SK-N-SH (cell line): ENCODE data around the gene IGF2BP2. TPM values are rescaled to one million over a fixed set of nuclear protein-coding genes. Genes with fewer than 3 reads are reported as not detected.

Experiments used
- CTCF ChIA-PET: fragments of 300-600, 350-600 bp; formaldehyde crosslinking; extraction: SDS; loops from one replicate; lab custom pipeline; 2021; lab: Yijun Ruan, JAX
- POLR2A ChIA-PET: fragments of 350-600 bp; sonication (Branson Sonifier 250); formaldehyde crosslinking; extraction: SDS; loops from one replicate; lab custom pipeline; 2020; ENCODE audit warnings: antibody characterized with exemption, inconsistent platforms; lab: Yijun Ruan, JAX
- DNase-seq: peaks from one replicate; pipeline ENCODE4 v3.0.0; 2012
- H2AFZ ChIP-seq: fragments of 200-600 bp; sonication (generic); 2 replicates; pipeline ENCODE4 v1.8.1; 2016; ENCODE audit warnings: antibody characterized with exemption, mild to moderate bottlenecking, low read depth
- H3F3A ChIP-seq: fragments of 200-600 bp; sonication (generic); replicated peaks from 2 replicates; pipeline ENCODE3; 2016; ENCODE audit warnings: antibody characterized with exemption, mild to moderate bottlenecking; ENCODE audit not compliant: insufficient read depth
- H3K27ac ChIP-seq, 2 experiments: fragments of 200-500 bp in 1 of 2; fragments of 200-600 bp in 1 of 2; sonication (Bioruptor generic) in 1 of 2; sonication (generic), shearing (Covaris generic) in 1 of 2; 2 replicates each; pipeline versions ENCODE4 v1.5.1 to v1.6.1; 2014 to 2016; ENCODE audit warnings: low read depth in 2 of 2, inconsistent platforms in 1 of 2, low read length in 1 of 2, mild to moderate bottlenecking in 1 of 2, mixed read lengths in 1 of 2
- H3K27me3 ChIP-seq: fragments of 200-600 bp; sonication (generic), shearing (Covaris generic); 2 replicates; pipeline ENCODE4 v1.6.1; 2016; ENCODE audit warnings: mixed run types; ENCODE audit not compliant: insufficient read depth
- H3K36me3 ChIP-seq, 2 experiments: fragments of 200-500 bp in 1 of 2; fragments of 200-600 bp in 1 of 2; sonication (Bioruptor generic) in 1 of 2; sonication (generic) in 1 of 2; replicated peaks in 1 of 2; 2 replicates each; pipeline versions ENCODE3 to v1.5.1; 2014 to 2016; ENCODE audit warnings: low read length in 1 of 2, mild to moderate bottlenecking in 1 of 2; ENCODE audit not compliant: insufficient read depth in 2 of 2, control insufficient read depth in 1 of 2
- H3K4me1 ChIP-seq, 2 experiments: fragments of 200-500 bp in 1 of 2; fragments of 200-600 bp in 1 of 2; sonication (Bioruptor generic) in 1 of 2; sonication (generic), shearing (Covaris generic) in 1 of 2; 2 replicates each; pipeline versions ENCODE4 v1.5.1 to v1.6.1; 2014 to 2016; ENCODE audit warnings: low read depth in 1 of 2, low read length in 1 of 2, mixed run types in 1 of 2; ENCODE audit not compliant: insufficient read depth in 2 of 2, control insufficient read depth in 1 of 2
- H3K4me2 ChIP-seq: fragments of 200-600 bp; sonication (generic), shearing (Covaris generic); 2 replicates; pipeline ENCODE4 v1.6.1; 2017; ENCODE audit warnings: mixed run types
- H3K4me3 ChIP-seq, 2 experiments: fragments of 200-500 bp in 1 of 2; fragments of 200-600 bp in 1 of 2; sonication (Bioruptor generic) in 1 of 2; sonication (generic), shearing (Covaris generic) in 1 of 2; 2 replicates each; pipeline versions ENCODE4 v1.5.1 to v1.8.1; 2014 to 2016; ENCODE audit warnings: low read depth in 2 of 2, inconsistent platforms in 1 of 2, low read length in 1 of 2, mild to moderate bottlenecking in 1 of 2, mixed read lengths in 1 of 2, moderate library complexity in 1 of 2
- H3K79me2 ChIP-seq: fragments of 200-600 bp; sonication (generic); 2 replicates; pipeline ENCODE4 v1.8.1; 2017; ENCODE audit warnings: mild to moderate bottlenecking; ENCODE audit not compliant: insufficient read depth
- H3K9ac ChIP-seq: fragments of 200-600 bp; sonication (generic); 2 replicates; pipeline ENCODE4 v1.6.1; 2017; ENCODE audit warnings: mixed run types
- H3K9me2 ChIP-seq: fragments of 200-600 bp; sonication (generic); 2 replicates; pipeline ENCODE4 v1.6.1; 2017; ENCODE audit warnings: mixed run types
- H3K9me3 ChIP-seq: fragments of 200-600 bp; sonication (generic); 2 replicates; pipeline ENCODE4 v1.6.1; 2017; ENCODE audit warnings: mixed run types, mild to moderate bottlenecking, moderate library complexity
- H4K20me1 ChIP-seq: fragments of 200-600 bp; sonication (generic); 2 replicates; pipeline ENCODE4 v1.6.1; 2017; ENCODE audit warnings: mild to moderate bottlenecking, mixed run types; ENCODE audit not compliant: insufficient read depth
- CTCF ChIP-seq: fragments of 200-600 bp; sonication (generic); IDR thresholded peaks from 2 replicates; pipeline ENCODE4 v1.6.1; 2017; ENCODE audit warnings: antibody characterized with exemption, mild to moderate bottlenecking, moderate library complexity
- ELF1 ChIP-seq: IDR thresholded peaks from 2 replicates; pipeline ENCODE4 v1.4.0; 2012
- EP300 ChIP-seq, 2 experiments: IDR thresholded peaks; 2 replicates each; pipeline versions ENCODE4 v1.4.0 to v1.6.1; 2012; ENCODE audit warnings: borderline replicate concordance in 1 of 2, low read depth in 1 of 2, low read length in 1 of 2
- FOSL2 ChIP-seq: IDR thresholded peaks from 2 replicates; pipeline ENCODE4 v1.4.0; 2012; ENCODE audit warnings: low read depth, mild to moderate bottlenecking, moderate library complexity, borderline replicate concordance
- FOXJ3 ChIP-seq: sonication (generic); formaldehyde crosslinking; IDR thresholded peaks from 2 replicates; pipeline ENCODE4 v1.5.1; 2020; ENCODE audit warnings: mild to moderate bottlenecking, missing genetic modification reagents
- FOXM1 ChIP-seq: IDR thresholded peaks from 2 replicates; pipeline ENCODE4 v1.4.0; 2012; ENCODE audit warnings: low read depth, mild to moderate bottlenecking
- JUND ChIP-seq: IDR thresholded peaks from 2 replicates; pipeline ENCODE4 v1.4.0; 2012
- MAX ChIP-seq: IDR thresholded peaks from 2 replicates; pipeline ENCODE4 v1.4.0; 2012; ENCODE audit warnings: low read depth
- MEF2A ChIP-seq: IDR thresholded peaks from 2 replicates; pipeline ENCODE4 v1.4.0; 2012; ENCODE audit warnings: low read depth, borderline replicate concordance
- MXI1 ChIP-seq: IDR thresholded peaks from 2 replicates; pipeline ENCODE4 v1.6.1; 2012; ENCODE audit warnings: mild to moderate bottlenecking, low read depth, low read length, improper control_type of control experiment
- NFIC ChIP-seq: IDR thresholded peaks from 2 replicates; pipeline ENCODE4 v1.4.0; 2012; ENCODE audit warnings: borderline replicate concordance
- NRF1 ChIP-seq: IDR thresholded peaks from 2 replicates; pipeline ENCODE4 v1.6.1; 2012; ENCODE audit warnings: low read depth, mild to moderate bottlenecking, low read length
- RAD21 ChIP-seq: IDR thresholded peaks from 2 replicates; pipeline ENCODE4 v1.6.1; 2012; ENCODE audit warnings: mild to moderate bottlenecking, low read length
- REST ChIP-seq: IDR thresholded peaks from 2 replicates; pipeline ENCODE4 v1.6.1; 2012; ENCODE audit warnings: mild to moderate bottlenecking, low read depth, low read length, moderate library complexity
- RFX5 ChIP-seq: IDR thresholded peaks from 2 replicates; pipeline ENCODE4 v1.6.1; 2012; ENCODE audit warnings: mild to moderate bottlenecking, improper control_type of control experiment, low read length
- RXRA ChIP-seq: IDR thresholded peaks from 2 replicates; pipeline ENCODE4 v1.4.0; 2012; ENCODE audit warnings: low read depth, mild to moderate bottlenecking, borderline replicate concordance
- SIN3A ChIP-seq: IDR thresholded peaks from 2 replicates; pipeline ENCODE4 v1.6.1; 2012; ENCODE audit warnings: low read depth, mild to moderate bottlenecking, low read length, moderate library complexity, borderline replicate concordance
- TCF12 ChIP-seq: IDR thresholded peaks from 2 replicates; pipeline ENCODE4 v1.4.0; 2012
- TEAD4 ChIP-seq: IDR thresholded peaks from 2 replicates; pipeline ENCODE4 v1.4.0; 2012; ENCODE audit warnings: mild to moderate bottlenecking, borderline replicate concordance; ENCODE audit not compliant: insufficient read depth
- YY1 ChIP-seq: IDR thresholded peaks from 2 replicates; pipeline ENCODE4 v1.4.0; 2012; ENCODE audit warnings: low read depth, mild to moderate bottlenecking
- WGBS: methylation state at CpG from one replicate; pipeline ENCODE4 v1.1.6; 2017; ENCODE audit warnings: low lambda C conversion rate; 5-methylcytosine and 5-hydroxymethylcytosine counted together
- polyA plus RNA-seq, 3 experiments: library from polyadenylated mRNA; depleted of rRNA; stranded (reverse); fragments of >200 nt; gene quantifications; 2 replicates each; pipeline ENCODE4 v1.2.3, GENCODE V29; 2012

Gene IGF2BP2
- polyA plus RNA-seq, 1 of the 3 experiments (the other 2 are of a cell fraction) = 5.4 TPM

- Histone ChIP-seq H3F3A (peaks cover 16% of the 10 kb centered on the region), H3K4me3 (no peak overlapping the region), H2AFZ (no peak overlapping the region), H3K27me3 (no peaks in the 10 kb centered on the region), H3K9me3 (no peaks in the 10 kb centered on the region), H3K36me3 (peaks cover 0 to 4% of the 10 kb centered on the region in 2 experiments), H3K79me2 (peaks cover 97% of the 10 kb centered on the region), H3K9ac (no peak overlapping the region), H3K4me1 (peaks cover 0 to 40% of the 10 kb centered on the region in 2 experiments; a peak in 2 of 4 replicates), H3K27ac (peak overlapping the region in 1 of 2 experiments; percentile 99; a peak in 2 of 4 replicates), H3K4me2 (0 out of 2 replicates have a peak overlapping the region, but pooled peaks have one; percentile 27), H3K9me2 (no peaks in the 10 kb centered on the region), H4K20me1 (peaks cover 37% of the 10 kb centered on the region)
- no peak for TF ChIP-seq FOSL2
- no peak for TF ChIP-seq FOXM1
- TF ChIP-seq SIN3A = no peak
- TF ChIP-seq YY1 = no peak
- no peak for TF ChIP-seq FOXJ3
- 75% methylated on average over 5 of the region's 5 CpGs for WGBS
- no peak for DNase-seq
- ChIA-PET CTCF (interaction anchor here (0.9 to 1.6 kb wide), 4 partner anchors 19 to 78 kb away, joined by 3 to 7 read pairs (median 4); no protein-coding TSS in a partner anchor), POLR2A (no interaction called here)
Observed at GRCh38 chr3:185737740-185738680, 86.8 kb downstream of the IGF2BP2 start.

- Histone ChIP-seq H3K9me2 (no peaks in the 10 kb centered on the region), H3K27me3 (no peaks in the 10 kb centered on the region), H3K36me3 (no peaks in the 10 kb centered on the region), H3K27ac (peak overlapping the region in 1 of 2 experiments; percentile 99; a peak in 2 of 4 replicates), H3K4me3 (no peak overlapping the region), H2AFZ (no peak overlapping the region), H3K9me3 (no peaks in the 10 kb centered on the region), H4K20me1 (peaks cover 42% of the 10 kb centered on the region), H3F3A (peaks cover 26% of the 10 kb centered on the region), H3K79me2 (peaks cover 94% of the 10 kb centered on the region), H3K4me1 (peaks cover 0 to 48% of the 10 kb centered on the region in 2 experiments; a peak in 3 of 4 replicates), H3K4me2 (peak overlapping the region; percentile 27; the same call in 1 of the 2 replicates), H3K9ac (no peak overlapping the region)
- ChIA-PET CTCF (interaction anchor here (5.6 to 6.9 kb wide), 2 partner anchors 32 to 77 kb away, joined by 31 to 45 read pairs; no protein-coding TSS in a partner anchor), POLR2A (no interaction called here)
- WGBS = 28% methylated on average over 3 of the region's 3 CpGs
- DNase-seq = no peak
- TF ChIP-seq RXRA (no peak), YY1 (no peak), NFIC (peak; percentile 67), CTCF (no peak), TCF12 (peak; percentile 53), RFX5 (no peak), RAD21 (no peak), FOXJ3 (no peak), MEF2A (0 out of 2 replicates have a peak, but pooled peaks have one; percentile 35), NRF1 (no peak), ELF1 (no peak), FOSL2 (peak; percentile 27; the same call in 1 of the 2 replicates), EP300 (IDR thresholded peaks at IDR 0.05; ENCODE audit: borderline replicate concordance in 1 of 2, low read depth in 1 of 2, low read length in 1 of 2) (peak in 1 of 2 experiments; percentile 41; a peak in 1 of 4 replicates), MXI1 (no peak), MAX (no peak), SIN3A (no peak), REST (no peak), JUND (peak; percentile 58), TEAD4 (peak; percentile 45; the same call in 1 of the 2 replicates)
Observed at GRCh38 chr3:185737020-185737419, 87.8 kb downstream of the IGF2BP2 start.
